HL-60 (cell line): ENCODE measurements around the gene WWOX.

Source experiments
- DNase-seq, 2 experiments: peaks; one replicate each; pipeline ENCODE4 v3.0.0-alpha.2; 2010 to 2020; ENCODE audit warnings: low read depth in 1 of 2, low spot score in 1 of 2
- H3K27ac ChIP-seq: fragments of 250-450 bp; sonication (Bioruptor Pico); replicated peaks from 2 replicates; pipeline ENCODE4 v1.5.1; 2020; ENCODE audit warnings: mild to moderate bottlenecking, moderate library complexity
- H3K27me3 ChIP-seq: fragments of 250-450 bp; sonication (Bioruptor Pico); 2 replicates; pipeline ENCODE4 v1.5.1; 2021; ENCODE audit warnings: mild to moderate bottlenecking, moderate library complexity; ENCODE audit not compliant: insufficient read depth, poor library complexity, severe bottlenecking
- H3K4me3 ChIP-seq: replicated peaks from 2 replicates; pipeline ENCODE4 v1.5.1; 2011; ENCODE audit warnings: mild to moderate bottlenecking, control low read depth, low read length; ENCODE audit not compliant: insufficient read depth
- CTCF ChIP-seq: IDR thresholded peaks from one replicate; pipeline ENCODE4 v1.5.1; 2011; ENCODE audit warnings: low read length, control low read depth, inconsistent platforms; ENCODE audit not compliant: insufficient read depth
- GABPA ChIP-seq: IDR thresholded peaks from 2 replicates; pipeline ENCODE4 v1.6.1; 2012; ENCODE audit warnings: low read depth
- POLR2AphosphoS5 ChIP-seq: IDR thresholded peaks from 2 replicates; pipeline ENCODE4 v1.6.1; 2012; ENCODE audit warnings: low read depth
- REST ChIP-seq: IDR thresholded peaks from 2 replicates; pipeline ENCODE4 v1.6.1; 2012; ENCODE audit warnings: low read depth; ENCODE audit not compliant: insufficient replicate concordance
- SPI1 ChIP-seq: IDR thresholded peaks from 2 replicates; pipeline ENCODE4 v1.6.1; 2012; ENCODE audit warnings: low read depth, mild to moderate bottlenecking, borderline replicate concordance

WWOX gene

GRCh38 chr16:78237841-78238240 is 138.4 kb downstream of the WWOX start:
- no peak for TF ChIP-seq SPI1
- no peak for TF ChIP-seq GABPA
- no peak for TF ChIP-seq CTCF
- TF ChIP-seq POLR2AphosphoS5, result no peak
- TF ChIP-seq REST, result no peak
- no peak for DNase-seq
- Histone ChIP-seq H3K4me3 (no peak overlapping the region), H3K27ac (no peak overlapping the region), H3K27me3 (no peaks in the 10 kb centered on the region)

GRCh38 chr16:78240459-78241222 is 141.2 kb downstream of the WWOX start:
- H3K27ac ChIP-seq, result no peak overlapping the region
- TF ChIP-seq POLR2AphosphoS5, result no peak
- no peak for TF ChIP-seq SPI1
- TF ChIP-seq REST, result no peak
- no peak for TF ChIP-seq CTCF
- no peak for TF ChIP-seq GABPA
- DNase-seq, result no peak
- H3K27me3 ChIP-seq, result no peaks in the 10 kb centered on the region
- no peak overlapping the region for H3K4me3 ChIP-seq

GRCh38 chr16:78242239-78242630 is 142.8 kb downstream of the WWOX start:
- Histone ChIP-seq H3K4me3 (no peak overlapping the region), H3K27me3 (no peaks in the 10 kb centered on the region), H3K27ac (no peak overlapping the region)
- no peak for TF ChIP-seq POLR2AphosphoS5
- TF ChIP-seq REST, result no peak
- no peak for TF ChIP-seq GABPA
- no peak for TF ChIP-seq CTCF
- no peak for TF ChIP-seq SPI1
- no peak for DNase-seq
